Activated naive CD4-positive, alpha-beta T cell treated with anti-CD3 and anti-CD28 coated beads for 36 hours (primary cell): Measurements from ENCODE around the gene TBX18. TPM values are rescaled to one million over a fixed set of nuclear protein-coding genes. Genes with fewer than 3 reads are reported as not detected.

Experiments used
- CTCF ChIA-PET: fragments of 350-600 bp; sonication (Branson Sonifier 250); formaldehyde crosslinking; loops from one replicate; lab custom pipeline; 2021; ENCODE audit warnings: antibody characterized with exemption; lab: Charles Lee
- DNase-seq: peaks from one replicate; pipeline ENCODE4 v3.0.0-alpha.2; 2020
- H3K27ac Mint-ChIP-seq: one replicate; pipeline ENCODE4 v1.8.0; 2021; ENCODE audit warnings: mild to moderate bottlenecking, mixed read lengths
- H3K27me3 Mint-ChIP-seq: one replicate; pipeline ENCODE4 v1.8.0; 2021; ENCODE audit warnings: low read depth, mixed read lengths
- H3K36me3 Mint-ChIP-seq: one replicate; pipeline ENCODE4 v1.8.0; 2021; ENCODE audit warnings: low read depth, mixed read lengths
- H3K4me1 Mint-ChIP-seq: one replicate; pipeline ENCODE4 v1.8.0; 2021; ENCODE audit warnings: low read depth, mixed read lengths
- H3K4me3 Mint-ChIP-seq: one replicate; pipeline ENCODE4 v1.8.0; 2021; ENCODE audit warnings: mild to moderate bottlenecking, moderate library complexity, mixed read lengths
- H3K9me3 Mint-ChIP-seq: one replicate; pipeline ENCODE4 v1.8.0; 2021; ENCODE audit warnings: mixed read lengths
- intact Hi-C: fragments of 100-400 bp; cut with micrococcal nuclease; formaldehyde crosslinking; loops from one replicate; pipeline ENCODE4 v1.15.1; 2023
- total RNA-seq, 2 experiments: library from RNA; stranded (reverse); gene quantifications; one replicate each; pipeline ENCODE4 v1.2.3, GENCODE V29; 2021

TBX18 gene
- total RNA-seq, 2 experiments from 2014 or later, result not detected

GRCh38 chr6:84771756-84772356 lies 7.5 kb upstream of the TBX18 start:
- Mint-ChIP-seq H3K4me3 (no peak overlapping the region), H3K4me1 (peaks cover 13% of the 10 kb centered on the region), H3K27me3 (peaks cover 72% of the 10 kb centered on the region), H3K9me3 (no peaks in the 10 kb centered on the region), H3K27ac (no peak overlapping the region), H3K36me3 (no peaks in the 10 kb centered on the region)
- intact Hi-C loops, result loop anchor here (10.0 kb wide), 1 partner anchor 553 kb away; no protein-coding TSS in a partner anchor
- CTCF ChIA-PET, result interaction anchor here (0.7 kb wide), 1 partner anchor 653 kb away, joined by 4 read pairs; no protein-coding TSS in a partner anchor
- no peak for DNase-seq

GRCh38 chr6:84771125-84771755 lies 6.8 kb upstream of the TBX18 start:
- intact Hi-C loops, result loop anchor here (10.0 kb wide), 1 partner anchor 554 kb away; no protein-coding TSS in a partner anchor
- CTCF ChIA-PET, result interaction anchor here (0.7 kb wide), 1 partner anchor 652 kb away, joined by 4 read pairs; no protein-coding TSS in a partner anchor
- peaks cover 13% of the 10 kb centered on the region for H3K4me1 Mint-ChIP-seq
- no peak overlapping the region for H3K4me3 Mint-ChIP-seq
- DNase-seq, result no peak
- peaks cover 71% of the 10 kb centered on the region for H3K27me3 Mint-ChIP-seq
- H3K36me3 Mint-ChIP-seq, result no peaks in the 10 kb centered on the region
- H3K9me3 Mint-ChIP-seq, result no peaks in the 10 kb centered on the region
- no peak overlapping the region for H3K27ac Mint-ChIP-seq

GRCh38 chr6:84770521-84770920 lies 6.1 kb upstream of the TBX18 start:
- peaks cover 2% of the 10 kb centered on the region for H3K9me3 Mint-ChIP-seq
- peaks cover 2% of the 10 kb centered on the region for H3K36me3 Mint-ChIP-seq
- H3K27me3 Mint-ChIP-seq, result peaks cover 70% of the 10 kb centered on the region
- peaks cover 13% of the 10 kb centered on the region for H3K4me1 Mint-ChIP-seq
- no peak overlapping the region for H3K4me3 Mint-ChIP-seq
- CTCF ChIA-PET, result no interaction called here
- H3K27ac Mint-ChIP-seq, result no peak overlapping the region
- DNase-seq, result no peak
- intact Hi-C loops, result loop anchor here (10.0 kb wide), 1 partner anchor 554 kb away; no protein-coding TSS in a partner anchor

GRCh38 chr6:84769306-84769705 lies 4.9 kb upstream of the TBX18 start:
- intact Hi-C loops, result no loop called here
- CTCF ChIA-PET, result interaction anchor here (0.5 kb wide), 1 partner anchor 750 kb away, joined by 6 read pairs; no protein-coding TSS in a partner anchor
- peaks cover 2% of the 10 kb centered on the region for H3K36me3 Mint-ChIP-seq
- peaks cover 2% of the 10 kb centered on the region for H3K9me3 Mint-ChIP-seq
- peaks cover 17% of the 10 kb centered on the region for H3K4me1 Mint-ChIP-seq
- no peak for DNase-seq
- H3K27ac Mint-ChIP-seq, result no peak overlapping the region
- H3K27me3 Mint-ChIP-seq, result peaks cover 73% of the 10 kb centered on the region
- H3K4me3 Mint-ChIP-seq, result no peak overlapping the region

- no peak for DNase-seq
- Mint-ChIP-seq H3K36me3 (peaks cover 4% of the 10 kb centered on the region), H3K27me3 (peaks cover 70% of the 10 kb centered on the region), H3K9me3 (peaks cover 2% of the 10 kb centered on the region), H3K27ac (no peak overlapping the region), H3K4me3 (no peak overlapping the region), H3K4me1 (peaks cover 17% of the 10 kb centered on the region)
- intact Hi-C loops, result no loop called here
- CTCF ChIA-PET, result interaction anchor here (0.5 kb wide), 1 partner anchor 750 kb away, joined by 6 read pairs; no protein-coding TSS in a partner anchor
Measured at GRCh38 chr6:84768442-84769174, 4.2 kb upstream of the TBX18 start.

GRCh38 chr6:84767526-84768201 lies 3.3 kb upstream of the TBX18 start:
- Mint-ChIP-seq H3K9me3 (peaks cover 2% of the 10 kb centered on the region), H3K4me3 (no peak overlapping the region), H3K4me1 (peaks cover 18% of the 10 kb centered on the region), H3K27me3 (peaks cover 68% of the 10 kb centered on the region), H3K27ac (no peak overlapping the region), H3K36me3 (peaks cover 4% of the 10 kb centered on the region)
- no peak for DNase-seq
- CTCF ChIA-PET, result no interaction called here
- intact Hi-C loops, result no loop called here

- no peak for DNase-seq
- Mint-ChIP-seq H3K4me3 (no peak overlapping the region), H3K27me3 (peaks cover 69% of the 10 kb centered on the region), H3K4me1 (peaks cover 18% of the 10 kb centered on the region), H3K27ac (no peak overlapping the region), H3K36me3 (peaks cover 4% of the 10 kb centered on the region), H3K9me3 (peaks cover 2% of the 10 kb centered on the region)
- intact Hi-C loops, result loop anchor here (1.0 kb wide), 1 partner anchor 7 kb away; no protein-coding TSS in a partner anchor
- CTCF ChIA-PET, result no interaction called here
Measured at GRCh38 chr6:84766799-84767525, 2.6 kb upstream of the TBX18 start.

GRCh38 chr6:84766118-84766798 lies 1.9 kb upstream of the TBX18 start:
- Mint-ChIP-seq H3K36me3 (peaks cover 4% of the 10 kb centered on the region), H3K9me3 (peaks cover 2% of the 10 kb centered on the region), H3K27ac (no peak overlapping the region), H3K4me3 (no peak overlapping the region), H3K27me3 (peaks cover 66% of the 10 kb centered on the region), H3K4me1 (peaks cover 18% of the 10 kb centered on the region)
- no peak for DNase-seq
- CTCF ChIA-PET, result no interaction called here
- intact Hi-C loops, result loop anchor here (1.0 kb wide), 1 partner anchor 8 kb away; no protein-coding TSS in a partner anchor

- no peak for DNase-seq
- H3K36me3 Mint-ChIP-seq, result peaks cover 4% of the 10 kb centered on the region
- intact Hi-C loops, result no loop called here
- H3K27ac Mint-ChIP-seq, result no peak overlapping the region
- peak overlapping the region; percentile 47 for H3K4me3 Mint-ChIP-seq
- H3K27me3 Mint-ChIP-seq, result peaks cover 58% of the 10 kb centered on the region
- H3K9me3 Mint-ChIP-seq, result peaks cover 2% of the 10 kb centered on the region
- CTCF ChIA-PET, result no interaction called here
- peaks cover 16% of the 10 kb centered on the region for H3K4me1 Mint-ChIP-seq
Measured at GRCh38 chr6:84763886-84764331, 489 bp downstream of the TBX18 start.

GRCh38 chr6:84763003-84763885 lies 1.2 kb downstream of the TBX18 start:
- intact Hi-C loops, result no loop called here
- CTCF ChIA-PET, result interaction anchor here (1.4 kb wide), 1 partner anchor 15 kb away, joined by 5 read pairs; no protein-coding TSS in a partner anchor
- Mint-ChIP-seq H3K4me3 (no peak overlapping the region), H3K27me3 (peaks cover 52% of the 10 kb centered on the region), H3K9me3 (peaks cover 2% of the 10 kb centered on the region), H3K27ac (no peak overlapping the region), H3K4me1 (peaks cover 12% of the 10 kb centered on the region), H3K36me3 (peaks cover 4% of the 10 kb centered on the region)
- no peak for DNase-seq
